ENCODE measurements around the gene AMPD3. TPM values are rescaled to one million over a fixed set of nuclear protein-coding genes. Genes with fewer than 3 reads are reported as not detected.

AMPD3 gene
- total RNA-seq, 1 donor from 2014 or later = 12.9 TPM

- Mint-ChIP-seq H3K36me3 (ENCODE audit: insufficient read depth) (no peaks in the 10 kb centered on the region), H3K9me3 (ENCODE audit: low read depth) (no peaks in the 10 kb centered on the region), H3K4me1 (ENCODE audit: low read depth) (peaks cover 7% of the 10 kb centered on the region), H3K27me3 (peaks cover 6% of the 10 kb centered on the region), H3K4me3 (ENCODE audit: low read depth) (no peak overlapping the region), H3K27ac (no peak overlapping the region)
- DNase-seq (ENCODE audit: low spot score, unreplicated experiment) = no peak
- no peak for TF ChIP-seq CTCF (IDR thresholded peaks at IDR 0.05; ENCODE audit: unreplicated experiment)
Observed at GRCh38 chr11:10544491-10545465, 89.7 kb downstream of the AMPD3 start.

- peaks cover 1% of the 10 kb centered on the region for H3K4me1 Mint-ChIP-seq (ENCODE audit: low read depth)
- no peak overlapping the region for H3K27ac Mint-ChIP-seq
- peaks cover 3% of the 10 kb centered on the region for H3K27me3 Mint-ChIP-seq
- peaks cover 10% of the 10 kb centered on the region for H3K9me3 Mint-ChIP-seq (ENCODE audit: low read depth)
- H3K36me3 Mint-ChIP-seq (ENCODE audit: insufficient read depth) = no peaks in the 10 kb centered on the region
- TF ChIP-seq CTCF (IDR thresholded peaks at IDR 0.05; ENCODE audit: unreplicated experiment) = no peak
- DNase-seq (ENCODE audit: low spot score, unreplicated experiment) = no peak
- no peak overlapping the region for H3K4me3 Mint-ChIP-seq (ENCODE audit: low read depth)
Observed at GRCh38 chr11:10550503-10551289, 95.6 kb downstream of the AMPD3 start.

DNA sequence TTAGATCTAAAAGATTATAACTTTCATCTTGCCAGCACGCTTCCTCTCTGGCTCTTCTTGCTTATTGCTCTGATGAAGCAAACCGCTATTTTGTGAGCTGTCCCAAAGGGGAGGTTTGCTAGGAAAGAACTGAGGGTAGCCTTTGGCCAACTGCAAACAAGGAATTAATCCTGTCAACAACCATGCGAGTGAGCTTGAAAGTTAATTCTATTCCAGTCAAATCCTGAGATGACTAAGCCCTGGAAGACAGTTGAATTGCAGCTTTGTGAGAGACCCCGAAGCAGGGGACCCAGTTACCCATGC lies 96.2 kb downstream of the AMPD3 start:
- H3K27ac Mint-ChIP-seq = no peak overlapping the region
- peaks cover 3% of the 10 kb centered on the region for H3K27me3 Mint-ChIP-seq
- H3K4me1 Mint-ChIP-seq (ENCODE audit: low read depth) = peaks cover 3% of the 10 kb centered on the region
- DNase-seq (ENCODE audit: low spot score, unreplicated experiment) = no peak
- no peak for TF ChIP-seq CTCF (IDR thresholded peaks at IDR 0.05; ENCODE audit: unreplicated experiment)
- H3K36me3 Mint-ChIP-seq (ENCODE audit: insufficient read depth) = no peaks in the 10 kb centered on the region
- H3K4me3 Mint-ChIP-seq (ENCODE audit: low read depth) = no peak overlapping the region
- H3K9me3 Mint-ChIP-seq (ENCODE audit: low read depth) = peaks cover 10% of the 10 kb centered on the region

- no peak for TF ChIP-seq CTCF (IDR thresholded peaks at IDR 0.05; ENCODE audit: unreplicated experiment)
Observed at GRCh38 chr11:10551845-10552352, 96.8 kb downstream of the AMPD3 start.

GRCh38 chr11:10556590-10556989 lies 101.5 kb downstream of the AMPD3 start:
- Mint-ChIP-seq H3K4me1 (ENCODE audit: low read depth) (peaks cover 6% of the 10 kb centered on the region), H3K9me3 (ENCODE audit: low read depth) (peaks cover 4% of the 10 kb centered on the region), H3K4me3 (ENCODE audit: low read depth) (no peak overlapping the region), H3K27me3 (no peaks in the 10 kb centered on the region), H3K36me3 (ENCODE audit: insufficient read depth) (no peaks in the 10 kb centered on the region), H3K27ac (no peak overlapping the region)
- TF ChIP-seq CTCF (IDR thresholded peaks at IDR 0.05; ENCODE audit: unreplicated experiment) = no peak
- DNase-seq (ENCODE audit: low spot score, unreplicated experiment) = no peak

More at GRCh38 chr11:10551845-10552352, 96.8 kb downstream of the AMPD3 start:
- peaks cover 10% of the 10 kb centered on the region for H3K9me3 Mint-ChIP-seq (ENCODE audit: low read depth)
- peaks cover 5% of the 10 kb centered on the region for H3K4me1 Mint-ChIP-seq (ENCODE audit: low read depth)
- H3K36me3 Mint-ChIP-seq (ENCODE audit: insufficient read depth) = no peaks in the 10 kb centered on the region
- H3K4me3 Mint-ChIP-seq (ENCODE audit: low read depth) = no peak overlapping the region
- DNase-seq (ENCODE audit: low spot score, unreplicated experiment) = no peak
- H3K27me3 Mint-ChIP-seq = peaks cover 3% of the 10 kb centered on the region
- H3K27ac Mint-ChIP-seq = no peak overlapping the region

Measured in progenitor cell of endocrine pancreas (in vitro differentiated cells).